K562 treated with DMSO at 1 percent for 24 hours (cell line): ENCODE data around the gene LINGO4. TPM values are rescaled to one million over a fixed set of nuclear protein-coding genes. Genes with fewer than 3 reads are reported as not detected.

Experiments used
- total RNA-seq: library from RNA; unstranded; fragments of 300-600 nt; gene quantifications from 2 replicates; pipeline ENCODE4 v1.2.3, GENCODE V29; 2022; ENCODE audit warnings: low read depth; ENCODE audit not compliant: insufficient read depth

The LINGO4 gene, protein sequence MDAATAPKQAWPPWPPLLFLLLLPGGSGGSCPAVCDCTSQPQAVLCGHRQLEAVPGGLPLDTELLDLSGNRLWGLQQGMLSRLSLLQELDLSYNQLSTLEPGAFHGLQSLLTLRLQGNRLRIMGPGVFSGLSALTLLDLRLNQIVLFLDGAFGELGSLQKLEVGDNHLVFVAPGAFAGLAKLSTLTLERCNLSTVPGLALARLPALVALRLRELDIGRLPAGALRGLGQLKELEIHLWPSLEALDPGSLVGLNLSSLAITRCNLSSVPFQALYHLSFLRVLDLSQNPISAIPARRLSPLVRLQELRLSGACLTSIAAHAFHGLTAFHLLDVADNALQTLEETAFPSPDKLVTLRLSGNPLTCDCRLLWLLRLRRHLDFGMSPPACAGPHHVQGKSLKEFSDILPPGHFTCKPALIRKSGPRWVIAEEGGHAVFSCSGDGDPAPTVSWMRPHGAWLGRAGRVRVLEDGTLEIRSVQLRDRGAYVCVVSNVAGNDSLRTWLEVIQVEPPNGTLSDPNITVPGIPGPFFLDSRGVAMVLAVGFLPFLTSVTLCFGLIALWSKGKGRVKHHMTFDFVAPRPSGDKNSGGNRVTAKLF
- not detected in 2 replicates for total RNA-seq

DNA sequence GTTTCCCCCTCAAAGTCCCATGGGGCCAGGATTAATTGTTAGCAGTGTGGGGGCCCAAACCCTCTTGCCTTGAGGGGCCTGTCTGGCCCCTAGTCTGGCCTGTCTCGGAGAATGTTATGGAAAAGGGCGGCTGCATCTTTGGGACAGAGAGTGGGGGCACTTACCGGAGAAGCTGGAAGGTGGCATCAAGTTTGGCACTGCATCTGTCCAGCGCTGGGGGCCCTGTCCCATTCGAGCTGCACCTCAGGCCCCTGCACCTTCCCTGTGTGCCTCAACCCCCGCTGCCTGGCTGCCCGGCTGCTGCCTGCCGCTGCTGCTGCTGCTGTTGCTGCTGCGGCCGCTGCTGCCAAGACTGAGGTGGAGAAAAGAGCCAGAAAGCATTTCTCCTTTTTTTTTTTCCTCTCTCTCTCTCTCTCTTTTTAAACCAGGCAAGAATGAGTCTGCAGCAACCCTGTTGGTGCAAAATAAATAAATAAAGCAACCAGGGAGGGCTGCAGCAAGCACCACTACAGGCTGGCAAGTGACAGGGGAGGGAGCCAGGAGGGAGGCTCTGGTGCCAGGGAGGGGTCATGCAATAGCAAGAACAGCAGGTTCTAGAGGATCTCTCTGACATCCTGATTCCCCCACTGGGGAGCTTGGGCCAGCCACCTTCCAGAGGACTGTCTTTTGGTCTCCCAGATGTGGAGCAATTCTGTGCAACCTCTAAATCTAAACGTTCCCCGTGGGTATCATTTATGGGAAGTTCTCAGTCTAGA, at the start of gene LINGO4:
Gene LINGO4, minus strand, starts transcription at position 354 of the 755 bp plus-strand sequence. CDS start 2,715 bp downstream, outside the sequence.

DNA sequence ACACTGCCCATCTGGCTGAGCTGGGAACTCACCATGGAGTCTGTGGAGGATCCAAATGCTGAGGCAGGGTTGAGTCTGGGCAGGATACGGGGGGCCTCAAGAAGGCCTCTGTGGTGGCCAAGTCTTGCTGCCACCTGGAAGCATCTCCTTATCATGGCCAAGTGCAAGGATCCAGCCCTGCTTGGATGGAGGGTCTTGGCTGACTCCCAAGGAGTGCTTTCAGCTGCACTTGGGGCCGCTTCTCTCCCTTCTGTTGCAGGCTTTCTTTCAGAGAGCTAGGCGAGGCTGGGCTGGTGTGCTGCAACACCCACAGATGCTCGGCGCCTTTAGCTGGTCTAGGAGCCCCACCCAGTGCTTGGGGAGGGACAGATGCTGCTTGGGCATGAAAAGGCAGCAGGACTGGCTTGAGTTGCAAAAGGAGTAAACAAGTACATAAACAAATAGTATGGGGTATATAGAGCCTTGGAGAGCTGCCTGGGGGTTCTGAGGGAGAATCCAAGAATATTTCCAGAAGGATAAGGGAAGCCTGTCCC, 48.3 kb upstream of the LINGO4 start, which contains the start of gene THEM5:
Gene THEM5, minus strand, starts transcription at position 302 of the 533 bp plus-strand sequence. Its CDS starts 147 bp downstream, at position 155.

DNA sequence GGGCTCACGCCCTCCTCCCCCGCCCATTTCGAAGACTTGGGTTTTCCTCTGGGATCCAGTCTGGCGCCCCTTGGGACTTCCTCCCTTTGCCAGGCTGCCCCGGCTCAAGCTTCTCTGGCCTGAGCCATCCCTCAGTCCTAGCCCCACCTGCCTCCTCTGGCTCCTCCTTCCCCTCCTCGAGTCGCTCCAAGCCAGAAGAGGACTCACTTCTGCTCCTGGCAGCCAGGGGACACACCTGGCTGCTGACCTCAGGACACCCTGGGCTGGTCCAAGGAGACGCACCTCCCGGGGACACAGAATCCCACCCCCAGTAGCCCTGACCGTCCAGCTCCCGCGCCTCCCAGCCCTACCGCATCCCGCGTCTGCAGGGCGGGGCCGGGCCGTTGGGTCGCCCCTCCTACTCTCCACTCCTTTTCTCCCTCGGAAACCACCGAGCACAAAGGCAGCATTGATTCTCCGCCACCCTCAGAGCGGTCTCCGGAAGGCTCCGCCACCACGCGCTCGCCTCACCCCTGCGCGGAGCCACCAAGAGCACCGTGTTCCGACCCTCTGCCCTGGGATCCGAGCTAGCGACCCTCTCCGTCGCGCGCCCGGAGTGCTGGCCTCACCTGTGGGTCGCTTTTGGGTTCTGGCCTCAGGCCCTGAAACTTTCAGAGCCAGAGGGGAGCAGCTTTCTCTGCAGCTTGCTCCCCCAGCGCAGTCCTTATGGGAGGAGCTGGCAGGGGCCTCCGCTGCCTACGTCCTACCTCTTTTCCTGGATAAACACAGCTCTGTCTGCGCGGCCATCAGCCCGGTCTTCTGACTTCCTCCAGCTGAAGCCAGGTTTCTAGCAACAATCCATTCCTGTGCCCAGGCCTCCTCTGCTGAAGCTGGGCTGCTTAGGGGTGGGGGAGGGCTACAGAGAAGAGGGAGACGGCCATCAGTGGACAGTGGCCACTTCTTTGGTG, 34.5 kb upstream of the LINGO4 start, which contains the start of gene C2CD4D:
Gene C2CD4D, minus strand, starts transcription at position 364 of the 947 bp plus-strand sequence. CDS start 831 bp downstream, outside the sequence.

DNA sequence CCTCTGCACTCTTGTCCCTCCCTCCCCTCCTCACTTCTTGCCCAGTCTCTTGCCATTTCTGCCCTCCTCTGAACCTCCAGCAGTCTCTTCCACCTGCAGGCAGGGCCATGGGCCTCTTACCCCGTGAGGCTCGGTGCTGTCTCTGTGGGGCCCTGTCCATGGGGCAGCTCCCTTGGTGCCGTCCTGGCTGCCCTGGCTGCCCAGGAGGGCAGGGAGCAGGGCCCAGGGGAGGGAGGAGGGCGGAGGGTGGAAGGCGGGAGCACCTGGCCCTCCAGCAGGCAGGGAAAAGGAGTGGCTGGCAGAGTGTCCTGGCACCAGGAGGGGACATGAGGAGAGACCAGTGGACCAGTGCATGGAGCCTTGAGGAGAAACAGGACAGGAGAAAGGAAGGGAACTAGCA, 26.4 kb upstream of the LINGO4 start, which contains the start of gene RORC:
Gene RORC, minus strand, starts transcription at position 198 of the 400 bp plus-strand sequence. Its CDS starts 38 bp downstream, at position 160.

DNA sequence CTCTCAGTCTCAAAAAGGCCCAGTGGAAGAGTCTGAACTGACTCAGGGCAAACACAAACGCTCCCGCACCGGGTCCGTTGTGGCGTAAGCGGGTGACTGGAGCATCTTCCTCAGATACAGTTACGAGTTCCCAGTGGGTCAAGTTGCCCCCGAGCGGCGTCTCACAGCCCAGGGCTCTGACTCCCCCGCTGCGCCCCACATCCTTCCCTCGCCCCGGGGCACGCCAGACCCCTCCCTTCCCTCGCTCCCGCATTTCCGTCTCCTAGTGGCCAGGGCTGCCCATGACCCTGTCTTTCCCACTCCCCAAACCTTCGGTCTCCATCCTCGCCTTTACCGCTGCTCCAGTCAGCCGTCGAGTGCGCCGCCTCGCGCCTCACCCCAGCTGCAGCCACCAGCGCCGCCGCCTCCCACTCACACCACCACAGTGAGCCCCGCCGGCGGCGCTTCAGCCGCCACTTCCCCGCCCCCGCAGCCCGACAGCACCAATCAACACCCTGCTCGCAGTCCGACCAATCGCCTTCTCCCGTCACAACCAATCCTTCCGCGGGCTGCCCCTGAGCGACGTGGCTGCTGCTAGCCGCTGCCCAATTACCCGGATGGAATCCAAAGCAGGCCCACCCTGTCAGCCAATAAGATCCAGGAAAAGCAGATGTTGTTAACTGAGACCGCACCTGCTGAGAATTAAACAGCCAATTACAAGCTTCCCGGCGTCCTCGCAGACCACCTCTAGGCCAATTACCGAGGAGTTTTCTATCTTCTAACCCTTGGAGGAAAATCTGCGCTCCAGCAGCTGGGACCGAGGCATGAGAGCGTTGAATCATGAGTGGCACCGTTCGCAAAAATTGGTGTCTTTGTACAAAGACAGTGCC, 14.9 kb downstream of the LINGO4 start, which contains the start of gene TDRKH:
Gene TDRKH, minus strand, starts transcription at position 430 of the 869 bp plus-strand sequence. CDS start 7,478 bp downstream, outside the sequence.

DNA sequence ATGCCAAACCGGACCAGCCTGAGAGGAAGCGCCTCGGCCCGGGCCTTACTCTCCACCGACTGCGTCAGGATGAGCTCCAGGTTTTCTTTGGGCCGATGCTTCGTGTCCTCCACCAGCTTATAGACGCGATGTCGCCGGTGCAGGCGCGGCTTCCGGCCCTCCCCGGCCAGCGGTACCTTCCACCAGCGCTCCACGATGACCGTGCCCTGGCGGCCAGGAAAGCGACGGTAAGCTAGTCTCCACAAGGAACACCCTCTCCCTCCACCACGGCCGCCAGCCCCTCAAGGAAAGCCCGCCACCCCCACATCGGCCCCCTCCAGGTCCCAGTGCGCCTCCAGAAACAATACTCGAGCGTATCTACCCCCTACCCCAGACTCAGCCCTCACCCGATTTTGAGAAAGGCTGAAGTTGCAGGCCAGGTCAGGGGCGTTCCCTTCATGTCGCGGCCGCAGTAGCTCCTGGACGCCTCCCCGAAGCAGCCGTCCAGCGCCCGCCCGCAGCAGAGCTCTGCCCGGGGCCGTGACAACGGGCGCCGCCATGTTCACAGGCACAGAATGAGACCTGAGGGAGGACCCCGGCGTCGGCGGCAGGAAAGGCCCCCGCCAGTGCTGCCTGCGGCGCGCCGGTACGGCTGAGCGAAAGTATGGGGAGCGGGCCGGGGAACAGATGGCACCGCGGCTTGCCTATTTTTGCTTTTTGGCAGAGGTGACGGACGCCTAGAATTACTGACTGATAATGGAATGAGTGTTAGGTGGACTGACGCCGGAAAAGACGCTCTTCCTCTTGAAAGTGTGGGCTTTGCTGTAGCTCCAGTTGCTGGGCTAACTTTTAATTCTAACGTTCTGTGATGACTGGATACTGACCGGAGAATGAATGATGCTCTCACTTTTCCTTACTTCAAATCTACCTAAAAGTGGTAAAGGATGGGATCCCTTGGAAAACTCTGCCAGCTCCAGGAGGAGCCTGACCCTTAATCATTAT, 42.0 kb downstream of the LINGO4 start, which contains the start of gene MRPL9:
Gene MRPL9, minus strand, starts transcription at position 556 of the 981 bp plus-strand sequence. Its CDS starts 17 bp downstream, at position 539.

Other genes starting within 250 kb of the LINGO4 start
- 5.2 and 6.2 TPM in 2 replicates for gene SNX27, start 193.4 kb downstream of the LINGO4 start, total RNA-seq
- gene CELF3, start 88.6 kb downstream of the LINGO4 start, total RNA-seq: not detected in 2 replicates
- gene RIIAD1, start 83.9 kb downstream of the LINGO4 start, total RNA-seq: not detected in 2 replicates
- gene MRPL9, start 41.9 kb downstream of the LINGO4 start, total RNA-seq: 79.6 and 104 TPM in 2 replicates
- gene TDRKH, start 14.9 kb downstream of the LINGO4 start, total RNA-seq: 11.2 and 15.3 TPM in 2 replicates
- gene RORC, start 26.4 kb upstream of the LINGO4 start, total RNA-seq: not detected in 2 replicates
- gene C2CD4D, start 34.4 kb upstream of the LINGO4 start, total RNA-seq: not detected in 2 replicates
- not detected in 2 replicates for gene THEM5, start 48.3 kb upstream of the LINGO4 start, total RNA-seq
- gene THEM4, start 104.1 kb upstream of the LINGO4 start, total RNA-seq: 18.1 TPM in 2 replicates
- not detected in 2 replicates for gene S100A10, start 188.4 kb upstream of the LINGO4 start, total RNA-seq
- gene S100A11, start 231.6 kb upstream of the LINGO4 start, total RNA-seq: 596 and 648 TPM in 2 replicates